ENCODE results near the gene ATRIP. TPM values are rescaled to one million over a fixed set of nuclear protein-coding genes. Genes with fewer than 3 reads are reported as not detected.

ATRIP gene
- total and polyA plus RNA-seq, 2 of the 8 experiments (the other 6 are each of a cell fraction or from before 2014, with no cell fraction given) = 18.5 to 20.2 TPM

DNA sequence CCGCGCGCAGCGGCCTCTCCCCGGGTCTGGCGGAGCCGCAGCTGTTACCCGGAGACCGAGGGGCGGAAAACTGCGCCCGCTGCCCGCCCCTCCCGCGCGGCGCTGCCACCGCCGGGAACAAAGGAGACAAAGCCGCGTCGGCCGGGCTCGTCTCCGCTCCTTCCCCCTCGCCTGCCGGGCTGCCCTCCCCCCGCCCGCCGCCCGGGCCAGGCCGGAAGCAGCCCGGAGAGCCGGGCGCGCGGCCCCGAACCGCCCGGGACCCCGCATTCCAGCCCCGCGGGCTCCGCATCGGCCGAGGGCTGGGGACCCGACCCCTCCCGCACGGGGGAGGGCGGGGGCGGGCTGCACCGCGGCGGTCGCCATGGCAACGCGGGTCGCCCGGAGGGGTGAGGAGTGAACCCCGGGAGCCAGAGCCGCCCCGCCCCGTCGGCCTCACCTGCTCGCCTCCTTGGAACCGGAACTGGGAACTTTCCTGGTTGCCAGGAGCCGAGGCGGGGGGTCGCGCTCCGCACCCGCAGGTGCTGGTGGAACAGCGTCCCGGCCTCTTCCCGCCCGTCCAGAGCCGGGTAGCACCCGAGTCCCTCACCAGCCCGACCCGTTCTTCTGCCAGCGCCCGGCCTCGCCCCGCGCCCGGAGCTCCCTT, 17.1 kb upstream of the ATRIP start:
- H3K56ac ChIP-seq (replicated peaks; ENCODE audit: insufficient read length, low read depth, low read length) = peak overlapping the region; percentile 74
- peaks cover 7 to 37% (median 22%) of the 10 kb centered on the region in 4 experiments for H3K4me1 ChIP-seq (replicated peaks in 1 of 4; ENCODE audit: control insufficient read depth in 3 of 4, insufficient read depth in 4 of 4, low read length in 3 of 4)
- no peak overlapping the region for H2BK120ac ChIP-seq (replicated peaks; ENCODE audit: low read depth, low read length)
- H3K79me2 ChIP-seq (ENCODE audit: control insufficient read depth in 1 of 2, insufficient read depth in 2 of 2, low read length in 2 of 2) = peaks cover 30 to 56% of the 10 kb centered on the region in 2 experiments
- H3K79me1 ChIP-seq (ENCODE audit: low read depth, low read length) = peaks cover 31% of the 10 kb centered on the region
- H4K91ac ChIP-seq (replicated peaks; ENCODE audit: insufficient read length, low read length) = peak overlapping the region; percentile 71
- H3K27ac ChIP-seq (ENCODE audit: low read depth, low read length) = peak overlapping the region; percentile 94
- no peak overlapping the region for H2AK5ac ChIP-seq (ENCODE audit: low read depth, low read length)
- ChIA-PET CTCF (ENCODE audit: partially characterized antibody) (interaction anchor here (1.0 to 5.4 kb wide), 4 partner anchors 15 to 29 kb away, joined by 5 to 34 read pairs (median 11); no protein-coding TSS in a partner anchor), POLR2A (ENCODE audit: partially characterized antibody) (interaction anchor here (0.7 to 31.5 kb wide), 25 partner anchors 8 to 270 kb away, joined by 3 to 650 read pairs (median 5); partner anchors contain the start of genes ATRIP, CCDC51, FBXW12 and TMA7)
- H3K4me3 ChIP-seq (ENCODE audit: extremely low read depth in 1 of 4, insufficient read depth in 2 of 4, low read depth in 3 of 4, low read length in 4 of 4) = peak overlapping the region; percentile 66 to 85 (median 76)
- H2BK5ac ChIP-seq (ENCODE audit: low read depth, low read length) = peak overlapping the region; percentile 91
- H3K27me3 ChIP-seq (replicated peaks in 1 of 4; ENCODE audit: control insufficient read depth in 3 of 4, extremely low read depth in 1 of 4, insufficient read depth in 3 of 4, low read length in 3 of 4) = no peaks in the 10 kb centered on the region
- H4K8ac ChIP-seq (ENCODE audit: extremely low read depth, insufficient read depth, low read length) = no peak overlapping the region; the same call in 1 of the 2 replicates
- no peak overlapping the region for H2BK20ac ChIP-seq (ENCODE audit: low read length)
- H4K20me1 ChIP-seq (replicated peaks in 1 of 2; ENCODE audit: control insufficient read depth in 1 of 2, insufficient read depth in 2 of 2, low read length in 2 of 2) = peaks cover 4 to 19% of the 10 kb centered on the region in 2 experiments
- H3K9me3 ChIP-seq (ENCODE audit: insufficient read depth in 2 of 2, low read depth in 1 of 2, low read length in 1 of 2) = no peaks in the 10 kb centered on the region
- 0 out of 2 replicates have a peak overlapping the region, but pooled peaks have one; percentile 9 for H2BK12ac ChIP-seq (ENCODE audit: low read depth, low read length)
- DNase-seq (ENCODE audit: low read depth in 1 of 2, low spot score in 2 of 2) (peak in 1 of 2 experiments; percentile 90), FAIRE-seq (no peak)
- H2AFZ ChIP-seq (ENCODE audit: low read length) = no peak overlapping the region
- peak overlapping the region; percentile 71 for H4K5ac ChIP-seq (ENCODE audit: insufficient read length, low read depth, low read length)
- H3K9ac ChIP-seq (replicated peaks in 1 of 4; ENCODE audit: extremely low read depth in 1 of 4, low read depth in 3 of 4, low read length in 3 of 4) = peak overlapping the region; percentile 49 to 98 (median 94)
- 1% methylated on average over 10 of the region's 86 CpGs; no CpG with 5 or more reads in 1 of the 2 experiments for WGBS, 2 experiments (ENCODE audit: extremely low coverage in 1 of 2, insufficient coverage in 1 of 2, insufficient read length in 1 of 2, insufficient replicate concordance in 2 of 2, low coverage in 1 of 2, low lambda C conversion rate in 2 of 2, missing lambda C conversion rate in 1 of 2)
- peak overlapping the region; percentile 74 to 77 for H3K4me2 ChIP-seq (ENCODE audit: insufficient read depth in 1 of 2, low read depth in 2 of 2, low read length in 2 of 2)
- H3K14ac ChIP-seq (ENCODE audit: insufficient read length) = no peak overlapping the region
- H3K23me2 ChIP-seq (ENCODE audit: low read depth, low read length) = peaks cover 13% of the 10 kb centered on the region
- H2BK15ac ChIP-seq (ENCODE audit: low read length) = no peak overlapping the region
- H3K4ac ChIP-seq (replicated peaks; ENCODE audit: insufficient read length, low read depth, low read length) = no peak overlapping the region
- H3K23ac ChIP-seq (ENCODE audit: insufficient read length) = no peak overlapping the region
- H3K36me3 ChIP-seq (ENCODE audit: control insufficient read depth in 2 of 4, insufficient read depth in 4 of 4, low read length in 3 of 4) = peaks cover 4 to 23% (median 12%) of the 10 kb centered on the region in 4 experiments; a peak in 7 of 8 replicates
- peak overlapping the region; percentile 83 for H3K18ac ChIP-seq (ENCODE audit: extremely low read depth, low read length)
- TF ChIP-seq, protein P1, sequence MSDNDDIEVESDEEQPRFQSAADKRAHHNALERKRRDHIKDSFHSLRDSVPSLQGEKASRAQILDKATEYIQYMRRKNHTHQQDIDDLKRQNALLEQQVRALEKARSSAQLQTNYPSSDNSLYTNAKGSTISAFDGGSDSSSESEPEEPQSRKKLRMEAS (IDR thresholded peaks at IDR 0.05) = no peak
- TF ChIP-seq BACH1 (IDR thresholded peaks at IDR 0.05; ENCODE audit: low read length) = no peak
- TF ChIP-seq EGR1 (IDR thresholded peaks at IDR 0.05; ENCODE audit: borderline replicate concordance, low read depth, low read length) = peak; percentile 96
- peak in 1 of 2 experiments; percentile 55; a peak in 2 of 3 replicates for TF ChIP-seq POLR2A (IDR thresholded peaks at IDR 0.05; ENCODE audit: control extremely low read depth in 1 of 2, low read depth in 2 of 2, low read length in 2 of 2)
- TF ChIP-seq CEBPB (IDR thresholded peaks at IDR 0.05; ENCODE audit: low read depth, low read length) = no peak
- peak; percentile 46; the same call in 1 of the 2 replicates for TF ChIP-seq PHF8 (conservative IDR thresholded peaks at IDR 0.05; ENCODE audit: low read depth, low read length)
- no peak for TF ChIP-seq RNF2 (IDR thresholded peaks at IDR 0.05; ENCODE audit: borderline replicate concordance, low read depth, low read length, missing control alignments, poor library complexity, severe bottlenecking)
- peak; percentile 75 for TF ChIP-seq POLR2AphosphoS5 (IDR thresholded peaks at IDR 0.05; ENCODE audit: low read depth, low read length)
- TF ChIP-seq EZH2 (IDR thresholded peaks at IDR 0.05; ENCODE audit: low read depth, low read length, severe bottlenecking) = no peak
- TF ChIP-seq SIN3A (conservative IDR thresholded peaks at IDR 0.05 in 1 of 2, IDR thresholded peaks at IDR 0.05 in 1 of 2; ENCODE audit: low read depth in 1 of 2, low read length in 2 of 2) = peak; percentile 43 to 71; a peak in 2 of 4 replicates
- TF ChIP-seq KDM4A (IDR thresholded peaks at IDR 0.05; ENCODE audit: low read depth, low read length, severe bottlenecking) = peak; percentile 41

Data from H1 (cell line).